PC-3 (cell line): ENCODE measurements around the gene FTL. TPM values are rescaled to one million over a fixed set of nuclear protein-coding genes. Genes with fewer than 3 reads are reported as not detected.
A peak's percentile ranks its signal among the peaks of the same experiment; 100 is the strongest.

Source experiments
- ATAC-seq: fragments of 200-7000 bp; cut with Tn5 transposase; 2 replicates; pipeline ENCODE4 v1.9.1; 2020; ENCODE audit warnings: mild to moderate bottlenecking, moderate library complexity
- BruUV-seq: library from RNA; stranded (reverse); fragments of 400-500 nt; replicated peaks from 2 replicates; lab custom pipeline; 2021; lab: Mats Ljungman, UMichigan
- CTCF ChIA-PET: fragments of 300-600 bp; sonication (Branson Sonifier 250); formaldehyde crosslinking; loops from one replicate; lab custom pipeline; 2022; ENCODE audit warnings: antibody characterized with exemption; lab: Charles Lee
- POLR2A ChIA-PET: fragments of 300-600 bp; sonication (Branson Sonifier 250); formaldehyde crosslinking; loops from one replicate; lab custom pipeline; 2022; ENCODE audit warnings: antibody characterized with exemption; ENCODE audit not compliant: unreplicated experiment; lab: Charles Lee
- DNase-seq: peaks from one replicate; pipeline ENCODE4 v3.0.0-alpha.2; 2015
- H2AFZ ChIP-seq: fragments of 300-600 bp; sonication (generic); 2 replicates; pipeline ENCODE4 v1.6.0; 2016; ENCODE audit warnings: antibody characterized with exemption, low read length
- H3F3A ChIP-seq: fragments of 300-600 bp; sonication (generic); one replicate; pipeline ENCODE4 v1.6.0; 2017; ENCODE audit warnings: antibody characterized with exemption, low read length, control low read depth, mild to moderate bottlenecking; ENCODE audit not compliant: unreplicated experiment
- H3K27ac ChIP-seq: fragments of 300-600 bp; sonication (generic); 2 replicates; pipeline ENCODE4 v1.5.1; 2016; ENCODE audit warnings: mild to moderate bottlenecking, low read length
- H3K27me3 ChIP-seq: fragments of 300-600 bp; sonication (generic); 2 replicates; pipeline ENCODE4 v1.6.1; 2016; ENCODE audit warnings: low read length, mixed read lengths
- H3K36me3 ChIP-seq: fragments of 300-600 bp; sonication (generic); 2 replicates; pipeline ENCODE4 v1.6.1; 2016; ENCODE audit warnings: low read depth, mixed run types, low read length, mixed read lengths
- H3K4me1 ChIP-seq: fragments of 300-600 bp; sonication (generic); 2 replicates; pipeline ENCODE4 v1.5.1; 2016; ENCODE audit warnings: low read length; ENCODE audit not compliant: insufficient read depth
- H3K4me2 ChIP-seq: fragments of 300-600 bp; sonication (generic); 2 replicates; pipeline ENCODE4 v1.6.0; 2016; ENCODE audit warnings: low read length
- H3K4me3 ChIP-seq: fragments of 300-600 bp; sonication (generic); 2 replicates; pipeline ENCODE4 v1.5.1; 2016; ENCODE audit warnings: mild to moderate bottlenecking, low read length, mixed read lengths
- H3K79me2 ChIP-seq: fragments of 300-600 bp; sonication (generic); 2 replicates; pipeline ENCODE4 v1.6.1; 2017; ENCODE audit warnings: low read length, mixed read lengths
- H3K9ac ChIP-seq: fragments of 300-600 bp; sonication (generic); 2 replicates; pipeline ENCODE4 v1.6.0; 2016; ENCODE audit warnings: mild to moderate bottlenecking, low read length
- H3K9me2 ChIP-seq: fragments of 300-600 bp; sonication (generic); replicated peaks from 2 replicates; pipeline ENCODE4 v1.6.1; 2016; ENCODE audit warnings: mixed run types, low read length, mixed read lengths
- H3K9me3 ChIP-seq: fragments of 300-600 bp; sonication (generic); 2 replicates; pipeline ENCODE4 v1.6.1; 2016; ENCODE audit warnings: low read length, mixed read lengths
- H4K20me1 ChIP-seq: fragments of 300-600 bp; sonication (generic); 2 replicates; pipeline ENCODE4 v1.6.1; 2016; ENCODE audit warnings: low read length, mixed read lengths
- CTCF ChIP-seq: fragments of 300-600 bp; sonication (generic); conservative IDR thresholded peaks from 2 replicates; pipeline ENCODE4 v1.5.1; 2017; ENCODE audit warnings: antibody characterized with exemption, low read depth, mild to moderate bottlenecking, low read length
- EZH2 ChIP-seq: fragments of 300-600 bp; sonication (generic); IDR thresholded peaks from one replicate; pipeline ENCODE4 v1.6.1; 2017; ENCODE audit warnings: antibody characterized with exemption, mild to moderate bottlenecking, low read length; ENCODE audit not compliant: unreplicated experiment
- EZH2phosphoT487 ChIP-seq: fragments of 300-600 bp; sonication (generic); IDR thresholded peaks from 2 replicates; pipeline ENCODE4 v1.6.1; 2018; ENCODE audit warnings: mild to moderate bottlenecking, antibody characterized with exemption, low read length, borderline replicate concordance
- intact Hi-C: fragments of 100-400 bp; cut with micrococcal nuclease; formaldehyde crosslinking; loops from 2 replicates; pipeline ENCODE4 v1.9.0; 2023
- total RNA-seq: library from RNA; depleted of rRNA; stranded (reverse); fragments of >200 nt; gene quantifications from 2 replicates; pipeline ENCODE4 v1.2.3, GENCODE V29; 2014

FTL gene
- total RNA-seq, 1 experiment from 2014 or later = 1,109 TPM

- Histone ChIP-seq H3K9ac (peak overlapping the region; percentile 58; the same call in 1 of the 2 replicates), H3F3A (no peaks in the 10 kb centered on the region), H3K27me3 (no peaks in the 10 kb centered on the region), H2AFZ (no peak overlapping the region), H3K4me3 (no peak overlapping the region), H4K20me1 (no peaks in the 10 kb centered on the region), H3K4me1 (peaks cover 32% of the 10 kb centered on the region), H3K27ac (peak overlapping the region; percentile 96), H3K36me3 (no peaks in the 10 kb centered on the region), H3K79me2 (no peaks in the 10 kb centered on the region), H3K4me2 (no peak overlapping the region), H3K9me3 (no peaks in the 10 kb centered on the region), H3K9me2 (no peaks in the 10 kb centered on the region)
- ChIA-PET POLR2A (interaction anchor here (0.7 kb wide), 1 partner anchor 54 kb away, joined by 3 read pairs; no protein-coding TSS in a partner anchor), CTCF (interaction anchor here (0.5 kb wide), 1 partner anchor 298 kb away, joined by 3 read pairs; no protein-coding TSS in a partner anchor)
- ATAC-seq (no peak), DNase-seq (peak; percentile 70)
- intact Hi-C loops = no loop called here
- no TSS peak for BruUV-seq
- no peak for TF ChIP-seq EZH2
- TF ChIP-seq EZH2phosphoT487 = no peak
- TF ChIP-seq CTCF = no peak
Measured at GRCh38 chr19:48928164-48929025, 36.7 kb upstream of the FTL start.

DNA sequence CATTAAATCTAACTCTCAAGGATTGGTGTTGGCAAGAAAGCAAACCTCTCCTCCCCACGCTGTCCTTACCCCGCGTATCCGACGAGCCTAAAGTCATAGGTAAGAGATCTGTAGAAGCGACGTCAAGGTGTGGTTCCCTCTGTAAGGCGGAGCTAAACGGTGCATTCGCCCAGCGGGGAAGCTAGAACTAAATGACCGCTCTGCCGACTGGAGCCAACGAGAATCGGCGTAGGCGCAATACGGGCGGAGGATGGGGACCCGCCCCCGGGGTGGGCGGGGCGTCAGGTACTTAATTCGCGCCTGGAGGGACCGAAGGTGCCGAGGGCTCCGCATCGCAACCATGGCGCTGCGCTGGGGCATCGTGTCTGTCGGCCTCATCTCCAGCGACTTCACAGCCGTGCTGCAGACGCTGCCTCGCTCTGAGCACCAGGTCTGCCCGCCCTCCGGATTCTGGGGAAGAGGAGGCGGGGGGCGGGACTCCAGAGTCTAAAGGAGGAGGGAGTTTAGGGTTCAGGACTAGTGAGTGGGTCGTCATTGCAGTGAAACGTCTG is 31.7 kb upstream of the FTL start, which contains the start of gene DHDH:
TSS of gene DHDH (plus strand) at position 318 of the 551 bp plus-strand sequence. CDS start at position 341, 23 bp downstream.
- Histone ChIP-seq H3K9me3 (no peaks in the 10 kb centered on the region), H2AFZ (peak within 1 kb of the TSS; percentile 74), H3K4me1 (peaks cover 6% of the 10 kb centered on the region), H4K20me1 (no peaks in the 10 kb centered on the region), H3K36me3 (no peaks in the 10 kb centered on the region), H3F3A (no peaks in the 10 kb centered on the region), H3K4me3 (peak within 1 kb of the TSS; percentile 70), H3K79me2 (no peaks in the 10 kb centered on the region), H3K27me3 (no peaks in the 10 kb centered on the region), H3K9ac (peak within 1 kb of the TSS; percentile 58), H3K4me2 (peak within 1 kb of the TSS; percentile 95), H3K27ac (peak within 1 kb of the TSS; percentile 42), H3K9me2 (no peaks in the 10 kb centered on the region)
- CTCF ChIA-PET = interaction anchor here (0.6 kb wide), 1 partner anchor 1495 kb away, joined by 3 read pairs; no protein-coding TSS in a partner anchor
- intact Hi-C loops = no loop called here
- no TSS peak for BruUV-seq
- TF ChIP-seq EZH2 (no peak), CTCF (no peak), EZH2phosphoT487 (no peak)
- ATAC-seq = peak; percentile 98
- DNase-seq = peak; percentile 93
- POLR2A ChIA-PET = interaction anchor here (0.5 to 1.0 kb wide), 4 partner anchors 8 to 141 kb away, joined by 3 to 7 read pairs (median 4); partner anchors contain the start of gene RUVBL2
